Ramos (cell line): Measurements from ENCODE around the gene ST14.
"Not testable (repeated sequence)": the region's sequence is repeated elsewhere in the genome, so short reads cannot be mapped to it uniquely, and the experiment has no call there.

Experiments used
- in situ Hi-C: fragments of 300-500 bp; cut with MboI; formaldehyde crosslinking; loops from one replicate; pipeline ENCODE4 v1.14.3; 2022; ENCODE audit warnings: low sequenced_read_pairs; ENCODE audit not compliant: unreplicated experiment

Gene ST14

DNA sequence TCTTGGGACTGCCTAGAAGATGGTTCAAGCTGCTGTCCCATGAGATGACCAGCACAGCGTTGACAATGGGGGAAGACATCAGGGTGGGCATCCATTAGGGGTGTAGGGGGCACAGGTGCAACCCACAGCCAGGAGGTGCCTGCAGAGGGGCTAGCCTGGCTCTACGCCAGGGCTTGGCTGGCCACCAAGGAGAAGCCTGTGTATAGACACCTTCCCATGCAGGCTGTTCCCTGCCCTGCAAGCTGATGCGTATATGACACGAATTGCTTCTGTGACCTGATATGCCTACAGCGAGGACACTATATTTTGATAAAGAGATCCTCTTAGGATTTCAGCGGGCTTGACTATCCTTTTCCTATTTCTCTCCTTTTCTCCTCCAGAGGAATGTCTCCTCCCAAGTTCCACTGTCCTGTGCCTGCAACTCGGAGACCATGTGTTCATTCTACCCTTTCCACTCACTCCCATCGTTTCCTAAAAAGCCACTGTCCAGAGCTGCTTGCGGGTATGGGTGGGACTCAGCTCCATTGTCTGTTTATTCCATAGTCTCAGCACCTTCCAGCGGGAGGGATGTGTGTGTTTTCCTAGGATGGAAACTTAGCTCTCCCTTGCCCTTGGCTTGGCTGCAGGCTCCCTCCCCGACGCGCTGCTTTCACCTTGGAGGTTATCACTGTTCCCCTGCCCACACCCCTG lies 56.1 kb downstream of the ST14 start:
- in situ Hi-C loops, result loop anchor here (25.0 kb wide), 1 partner anchor 647 kb away; no protein-coding TSS in a partner anchor

DNA sequence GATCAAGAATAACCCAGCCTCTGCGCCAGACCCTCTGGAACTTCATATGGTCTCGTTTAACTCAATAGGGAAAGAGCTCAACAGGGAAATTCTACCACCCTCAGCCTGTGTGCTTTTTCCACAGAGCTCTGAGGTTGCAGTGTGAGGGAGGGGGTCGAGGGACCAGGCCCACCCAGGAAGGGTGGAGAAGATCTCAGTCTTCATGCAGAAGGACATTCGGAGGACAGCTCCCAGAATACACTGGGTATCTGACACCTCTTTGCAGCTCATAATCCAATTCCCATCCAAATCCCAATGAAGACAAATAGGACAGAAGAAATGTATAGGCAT lies 56.6 kb downstream of the ST14 start:
- in situ Hi-C loops, result loop anchor here (25.0 kb wide), 1 partner anchor 646 kb away; no protein-coding TSS in a partner anchor

- in situ Hi-C loops, result loop anchor here (25.0 kb wide), 1 partner anchor 646 kb away; no protein-coding TSS in a partner anchor
Observed at GRCh38 chr11:130216591-130217132, 57.1 kb downstream of the ST14 start.

DNA sequence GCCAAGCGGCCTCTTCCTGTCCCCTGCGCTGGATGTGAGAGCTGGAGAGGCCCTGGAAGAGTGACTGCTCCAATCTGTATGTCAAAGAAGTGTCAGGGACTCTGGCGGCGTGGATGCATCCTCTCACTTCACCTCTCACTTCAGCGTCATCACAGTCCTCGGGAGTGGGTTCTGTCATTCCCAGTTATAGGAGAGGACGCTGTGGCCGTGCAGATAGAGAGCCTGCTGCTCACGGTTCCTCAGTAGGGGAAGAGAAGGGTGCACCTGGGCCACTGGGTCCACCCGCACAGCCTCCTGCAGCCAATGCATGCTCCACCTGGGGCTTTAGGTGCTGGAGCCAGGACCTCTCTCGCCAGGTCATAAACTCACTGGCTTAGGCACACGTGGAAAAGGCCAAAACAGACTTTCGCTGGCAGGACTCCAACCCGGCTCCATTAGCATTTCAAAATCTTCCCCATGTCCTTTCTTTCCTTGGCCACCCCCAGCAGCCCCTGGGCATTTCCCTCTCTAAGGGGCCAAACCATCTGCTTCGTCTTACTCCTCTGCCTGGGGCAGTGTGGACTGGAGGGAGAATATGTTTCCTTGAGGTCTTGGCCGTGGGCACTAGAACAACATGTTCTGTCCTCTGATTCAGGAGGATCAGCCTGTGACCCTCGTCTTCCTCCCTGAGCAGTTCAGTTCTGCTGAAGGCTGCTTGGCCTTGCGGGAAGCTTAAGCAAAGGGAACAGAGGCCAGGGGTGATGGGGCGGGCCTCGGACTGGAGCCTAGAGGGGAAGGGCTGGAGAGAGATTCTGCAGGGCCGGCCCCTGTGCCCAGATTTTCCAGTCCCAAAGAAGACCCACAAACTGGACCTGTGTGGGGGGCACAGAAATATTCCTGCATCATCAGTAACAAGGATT lies 57.8 kb downstream of the ST14 start:
- in situ Hi-C loops, result loop anchor here (25.0 kb wide), 1 partner anchor 645 kb away; no protein-coding TSS in a partner anchor

DNA sequence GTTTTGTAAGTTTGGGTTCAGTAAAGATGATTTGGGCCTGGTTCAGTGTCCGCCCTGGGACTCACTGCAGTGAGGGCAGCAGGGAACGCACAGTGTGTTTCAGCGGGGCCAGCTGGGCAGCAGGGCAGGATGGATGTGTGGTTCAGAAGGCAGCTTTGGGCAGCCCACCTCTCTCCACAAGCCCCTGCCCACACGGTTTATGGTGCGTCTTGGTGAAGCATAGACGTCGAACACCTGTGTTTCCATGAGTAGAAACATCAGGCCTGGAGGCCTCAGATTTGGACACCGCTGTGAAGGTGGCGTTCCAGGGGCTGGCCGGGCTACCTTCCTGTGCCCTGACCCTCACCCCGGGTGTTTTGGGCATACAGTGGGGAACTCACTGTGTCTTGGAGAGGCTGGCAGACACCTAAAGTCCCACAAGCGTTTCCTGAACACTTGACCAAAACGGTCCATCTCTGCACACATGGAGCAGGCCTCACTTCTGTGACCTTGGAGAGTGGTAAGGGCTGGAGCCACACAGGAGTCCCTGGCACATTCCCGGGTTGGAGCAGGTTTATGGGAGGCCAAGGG lies 59.0 kb downstream of the ST14 start:
- in situ Hi-C loops, result loop anchor here (25.0 kb wide), 1 partner anchor 644 kb away; no protein-coding TSS in a partner anchor

DNA sequence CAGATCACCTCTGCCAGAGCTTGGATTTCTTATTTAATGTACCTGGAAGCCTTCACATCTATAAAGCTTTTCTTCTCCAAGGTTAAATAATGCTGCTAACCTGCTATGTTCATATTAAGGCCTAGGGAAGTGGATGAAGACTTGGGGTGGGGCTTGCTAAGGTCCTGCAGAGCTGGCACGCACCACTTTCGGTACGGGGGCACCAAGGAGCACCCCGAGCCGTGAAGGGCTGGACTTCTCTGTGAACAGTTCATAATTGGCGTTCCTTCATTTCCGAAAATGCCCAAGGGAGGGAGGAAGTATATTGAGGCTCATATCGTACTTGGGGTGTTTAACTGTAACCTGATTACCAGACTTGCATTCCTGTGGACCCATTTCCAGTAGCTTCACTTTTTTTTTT lies 59.6 kb downstream of the ST14 start:
- in situ Hi-C loops, result loop anchor here (25.0 kb wide), 1 partner anchor 643 kb away; no protein-coding TSS in a partner anchor

GRCh38 chr11:130220311-130221035 lies 60.9 kb downstream of the ST14 start:
- in situ Hi-C loops, result loop anchor here (25.0 kb wide), 1 partner anchor 642 kb away; no protein-coding TSS in a partner anchor

DNA sequence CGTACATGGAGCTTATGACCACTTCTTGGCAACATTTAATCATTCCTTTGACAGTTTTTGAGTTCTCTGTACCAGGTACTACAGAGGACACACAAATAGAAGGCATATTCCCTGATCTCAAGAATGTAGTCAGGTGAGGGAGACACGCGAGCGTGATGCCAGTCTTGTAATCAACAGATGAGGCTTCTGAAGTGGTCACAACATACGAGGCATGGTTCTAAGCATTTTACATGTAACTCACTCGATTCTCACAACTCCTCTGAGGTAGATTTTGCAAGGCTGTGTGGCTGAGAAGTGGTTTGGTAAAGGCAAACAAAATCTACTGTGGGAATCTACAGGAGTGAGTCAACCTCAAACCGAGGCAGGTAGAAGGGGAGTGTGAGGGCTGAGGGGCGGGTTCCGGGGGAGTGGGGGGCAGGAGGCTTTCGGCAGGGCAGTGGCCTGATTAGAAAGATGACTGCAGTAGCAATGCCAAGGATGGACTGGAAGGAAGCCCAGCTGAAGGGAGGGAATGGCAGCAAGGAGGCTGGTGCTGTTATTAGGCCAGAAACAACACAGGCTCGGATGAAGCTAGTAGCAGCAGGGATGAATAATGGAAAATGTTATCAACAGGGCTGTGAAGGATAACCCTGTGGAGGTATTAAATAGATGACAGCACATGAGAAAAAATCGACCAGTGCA lies 63.8 kb downstream of the ST14 start:
- in situ Hi-C loops, result loop anchor here (25.0 kb wide), 1 partner anchor 639 kb away; no protein-coding TSS in a partner anchor

DNA sequence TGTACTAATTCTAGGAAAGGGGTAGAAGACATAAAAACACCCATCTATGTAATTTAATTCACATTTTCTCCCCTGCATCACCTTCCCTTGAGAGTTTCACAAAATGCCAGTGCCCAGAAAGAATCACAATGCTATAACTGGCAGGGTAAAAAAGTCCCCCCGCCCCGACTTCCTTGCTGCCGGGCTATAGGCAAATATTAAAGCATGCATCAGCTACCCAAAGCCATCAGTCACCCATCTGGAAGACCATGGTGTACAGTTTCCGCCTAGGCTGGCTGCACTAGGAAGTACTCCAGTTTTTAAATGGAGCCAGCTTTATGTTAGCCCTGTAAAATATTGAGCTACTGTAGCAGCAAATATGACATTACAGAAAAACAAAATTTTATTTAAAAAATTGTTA lies 67.8 kb downstream of the ST14 start:
- in situ Hi-C loops, result no loop called here

DNA sequence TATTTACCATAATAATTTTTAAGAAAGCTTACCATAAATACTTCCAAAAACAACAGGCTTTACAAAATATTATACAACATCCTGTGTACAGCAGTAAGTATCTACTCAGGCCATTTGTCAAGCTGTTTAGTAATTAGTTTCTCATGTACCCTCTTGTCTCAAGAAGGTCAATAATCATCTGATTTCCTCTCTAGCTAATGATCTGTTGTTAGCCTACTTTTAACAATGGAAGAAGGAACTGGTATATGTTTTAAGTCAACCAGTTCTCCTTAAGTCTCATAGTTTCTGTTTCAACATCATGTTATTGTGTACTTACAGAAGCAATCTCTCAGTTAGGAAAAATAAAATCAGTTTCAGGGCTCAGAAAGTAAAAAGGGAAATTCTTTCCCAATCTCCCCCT lies 73.9 kb downstream of the ST14 start:
- in situ Hi-C loops, result not testable (repeated sequence)

GRCh38 chr11:130233888-130234287 lies 74.3 kb downstream of the ST14 start:
- in situ Hi-C loops, result not testable (repeated sequence)

GRCh38 chr11:130234315-130234714 lies 74.7 kb downstream of the ST14 start:
- in situ Hi-C loops, result no loop called here

DNA sequence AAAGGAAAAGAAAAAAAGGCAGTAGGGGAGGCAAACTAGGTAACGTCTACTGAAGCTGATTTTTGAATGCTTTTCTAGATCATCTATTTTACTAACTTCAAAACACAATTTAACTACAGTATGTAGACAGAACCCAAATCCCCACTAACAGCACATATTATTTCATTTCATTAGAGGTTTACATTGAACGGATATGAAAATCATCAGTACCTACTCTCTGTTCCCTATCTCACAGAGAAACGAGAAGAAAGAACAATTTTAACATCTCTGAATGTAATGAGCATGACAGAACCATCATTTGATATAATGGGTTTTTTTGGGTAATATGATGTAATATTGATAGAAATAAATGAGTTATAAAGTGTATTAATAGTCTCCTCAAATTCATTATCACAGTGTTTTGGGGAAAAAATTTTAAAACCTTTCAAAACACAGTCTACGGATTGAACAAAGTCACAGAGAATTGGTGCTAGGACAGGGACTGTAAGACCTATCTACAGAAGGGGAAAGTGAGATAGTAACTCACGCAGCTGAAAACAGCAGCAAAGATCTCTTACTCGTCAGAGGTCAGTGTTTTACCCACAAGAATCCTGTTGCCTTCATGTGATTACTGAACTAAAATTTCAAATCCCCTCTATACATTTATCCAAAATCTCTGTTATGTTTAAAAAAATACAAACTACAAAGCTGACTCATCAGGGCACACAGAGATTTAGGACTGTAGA lies 77.9 kb downstream of the ST14 start:
- in situ Hi-C loops, result no loop called here

GRCh38 chr11:130241713-130242112 lies 82.1 kb downstream of the ST14 start:
- in situ Hi-C loops, result no loop called here

DNA sequence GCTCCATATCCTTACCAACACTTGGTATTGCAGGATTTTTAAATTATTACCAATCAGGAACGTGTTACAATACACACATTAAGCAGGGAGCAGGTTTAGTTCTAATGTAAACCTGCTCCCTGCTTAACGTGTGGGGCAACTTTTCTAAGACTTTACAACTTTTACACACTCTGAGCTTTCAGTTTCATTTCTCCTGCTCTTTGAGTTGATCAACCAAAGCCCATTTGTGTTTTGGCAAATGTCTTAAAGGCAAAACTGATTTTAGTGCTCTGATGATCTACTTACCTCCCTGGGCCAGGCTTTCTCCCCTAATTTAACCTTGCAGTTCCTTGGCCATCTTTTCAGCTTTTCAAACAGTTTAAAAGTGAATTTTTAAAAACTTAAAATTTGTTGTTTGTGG lies 84.2 kb downstream of the ST14 start:
- in situ Hi-C loops, result no loop called here

GRCh38 chr11:130244848-130245247 lies 85.3 kb downstream of the ST14 start:
- in situ Hi-C loops, result no loop called here

- in situ Hi-C loops, result not testable (repeated sequence)
Observed at GRCh38 chr11:130245375-130245774, 85.8 kb downstream of the ST14 start.

DNA sequence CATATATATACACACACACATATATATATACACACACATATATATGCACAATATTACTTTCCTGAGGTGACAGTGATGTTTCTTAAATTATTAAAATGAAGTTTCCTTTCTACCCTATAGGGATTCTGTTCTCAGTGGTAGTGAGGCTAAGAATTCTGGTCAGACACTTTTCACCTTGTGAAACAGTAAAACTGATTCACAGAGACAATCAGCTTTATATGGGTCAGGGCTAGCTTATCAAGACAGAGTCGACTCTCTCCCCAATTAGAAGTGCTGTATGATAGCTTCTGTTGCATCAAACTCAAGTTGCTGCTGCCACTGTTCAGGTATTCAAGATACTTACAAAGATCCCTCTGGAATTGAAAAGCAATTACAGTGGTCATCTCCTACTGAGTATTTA lies 86.7 kb downstream of the ST14 start:
- in situ Hi-C loops, result no loop called here

DNA sequence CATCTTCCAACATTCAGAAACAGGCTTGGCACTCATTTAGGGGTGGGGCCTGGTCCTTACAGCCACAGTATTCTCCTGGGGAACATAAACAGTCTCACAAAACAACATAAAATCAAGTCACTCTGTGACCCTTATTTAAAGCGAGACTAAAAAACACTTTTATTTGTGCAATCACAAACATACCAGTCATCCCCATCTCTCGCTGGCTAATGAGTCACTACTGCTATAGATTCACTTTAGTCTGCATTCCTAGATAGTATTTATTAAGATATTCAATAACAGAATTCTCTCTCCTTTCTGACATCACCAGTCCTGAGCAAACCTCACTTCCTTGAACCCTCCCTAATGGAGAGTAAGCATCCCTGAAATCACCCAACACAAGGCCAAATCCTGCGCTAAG lies 87.2 kb downstream of the ST14 start:
- in situ Hi-C loops, result no loop called here
